OCI-LY3 (cell line): ENCODE results near the gene ERBB4.

ENCODE experiments used
- EZH2phosphoT487 ChIP-seq: fragments of 200-600 bp; shearing (Covaris generic); IDR thresholded peaks from 2 replicates; pipeline ENCODE4 v1.6.1; 2018; ENCODE audit warnings: antibody characterized with exemption, mixed run types, low read depth
- TF ChIP-seq, protein P1 (sequence below): fragments of 200-600, 300-600 bp; sonication (generic); IDR thresholded peaks from 2 replicates; pipeline ENCODE4 v1.5.1; 2014; ENCODE audit warnings: antibody characterized with exemption, low read length, low read depth

DNA sequence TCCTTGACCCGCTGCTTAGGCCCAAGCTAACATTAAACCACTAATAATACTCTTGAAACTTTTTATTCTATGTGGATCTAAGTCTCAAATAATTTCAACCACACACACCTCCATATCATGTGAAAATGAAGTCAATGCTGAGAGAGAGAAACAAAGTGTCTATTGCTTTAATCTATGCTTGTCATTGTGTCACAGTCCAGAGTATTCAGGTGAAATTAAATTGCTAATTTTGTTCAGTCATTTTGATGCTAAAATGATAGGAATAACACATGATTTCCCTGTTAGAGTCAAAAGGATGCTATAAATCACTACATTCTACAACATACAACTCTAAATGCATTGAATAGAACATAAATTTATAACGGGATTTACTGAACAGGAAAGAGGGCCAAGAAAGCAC, 195.4 kb downstream of the ERBB4 start:
- TF ChIP-seq, protein P1, sequence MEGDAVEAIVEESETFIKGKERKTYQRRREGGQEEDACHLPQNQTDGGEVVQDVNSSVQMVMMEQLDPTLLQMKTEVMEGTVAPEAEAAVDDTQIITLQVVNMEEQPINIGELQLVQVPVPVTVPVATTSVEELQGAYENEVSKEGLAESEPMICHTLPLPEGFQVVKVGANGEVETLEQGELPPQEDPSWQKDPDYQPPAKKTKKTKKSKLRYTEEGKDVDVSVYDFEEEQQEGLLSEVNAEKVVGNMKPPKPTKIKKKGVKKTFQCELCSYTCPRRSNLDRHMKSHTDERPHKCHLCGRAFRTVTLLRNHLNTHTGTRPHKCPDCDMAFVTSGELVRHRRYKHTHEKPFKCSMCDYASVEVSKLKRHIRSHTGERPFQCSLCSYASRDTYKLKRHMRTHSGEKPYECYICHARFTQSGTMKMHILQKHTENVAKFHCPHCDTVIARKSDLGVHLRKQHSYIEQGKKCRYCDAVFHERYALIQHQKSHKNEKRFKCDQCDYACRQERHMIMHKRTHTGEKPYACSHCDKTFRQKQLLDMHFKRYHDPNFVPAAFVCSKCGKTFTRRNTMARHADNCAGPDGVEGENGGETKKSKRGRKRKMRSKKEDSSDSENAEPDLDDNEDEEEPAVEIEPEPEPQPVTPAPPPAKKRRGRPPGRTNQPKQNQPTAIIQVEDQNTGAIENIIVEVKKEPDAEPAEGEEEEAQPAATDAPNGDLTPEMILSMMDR, result no peak
- TF ChIP-seq EZH2phosphoT487, result no peak
